ENCODE data around the gene QSOX1.

The QSOX1 gene

GRCh38 chr1:180231936-180232335 lies 77.3 kb downstream of the QSOX1 start:
- Histone ChIP-seq H3K4me1 (ENCODE audit: insufficient read depth, insufficient read length) (peaks cover 36% of the 10 kb centered on the region), H3K27me3 (ENCODE audit: insufficient read depth, insufficient read length) (peaks cover 94% of the 10 kb centered on the region)

GRCh38 chr1:180232521-180233043 lies 77.9 kb downstream of the QSOX1 start:
- H3K27me3 ChIP-seq (ENCODE audit: insufficient read depth, insufficient read length) = peaks cover 94% of the 10 kb centered on the region
- H3K4me3 ChIP-seq (ENCODE audit: insufficient read length, low read depth) = peak overlapping the region; percentile 39
- peaks cover 36% of the 10 kb centered on the region for H3K4me1 ChIP-seq (ENCODE audit: insufficient read depth, insufficient read length)
- no peak overlapping the region for H3K9ac ChIP-seq (ENCODE audit: insufficient read length, low read depth)
- no peak for DNase-seq (ENCODE audit: low read depth, low spot score)
- H3K9me3 ChIP-seq (ENCODE audit: insufficient read depth, low read length) = no peaks in the 10 kb centered on the region
- TF ChIP-seq ZNF274 (IDR thresholded peaks at IDR 0.05; ENCODE audit: low read depth, low read length) = no peak
- TF ChIP-seq YY1 (IDR thresholded peaks at IDR 0.05; ENCODE audit: insufficient read depth, insufficient read length) = no peak
- TF ChIP-seq SUZ12 (IDR thresholded peaks at IDR 0.05; ENCODE audit: extremely low read depth, insufficient read depth, insufficient read length) = peak; percentile 31
- H3K36me3 ChIP-seq (ENCODE audit: insufficient read depth, insufficient read length, low read length) = no peaks in the 10 kb centered on the region

More at GRCh38 chr1:180231936-180232335, 77.3 kb downstream of the QSOX1 start:
- no peaks in the 10 kb centered on the region for H3K9me3 ChIP-seq (ENCODE audit: insufficient read depth, low read length)
- peak; percentile 47 for TF ChIP-seq SUZ12 (IDR thresholded peaks at IDR 0.05; ENCODE audit: extremely low read depth, insufficient read depth, insufficient read length)
- no peak for TF ChIP-seq YY1 (IDR thresholded peaks at IDR 0.05; ENCODE audit: insufficient read depth, insufficient read length)
- no peaks in the 10 kb centered on the region for H3K36me3 ChIP-seq (ENCODE audit: insufficient read depth, insufficient read length, low read length)
- H3K9ac ChIP-seq (ENCODE audit: insufficient read length, low read depth) = peak overlapping the region; percentile 34
- H3K4me3 ChIP-seq (ENCODE audit: insufficient read length, low read depth) = peak overlapping the region; percentile 39
- DNase-seq (ENCODE audit: low read depth, low spot score) = no peak

- peaks cover 36% of the 10 kb centered on the region for H3K4me1 ChIP-seq (ENCODE audit: insufficient read depth, insufficient read length)
- H3K27me3 ChIP-seq (ENCODE audit: insufficient read depth, insufficient read length) = peaks cover 94% of the 10 kb centered on the region
Observed at GRCh38 chr1:180233191-180234011, 78.7 kb downstream of the QSOX1 start.

GRCh38 chr1:180234369-180235076 lies 79.9 kb downstream of the QSOX1 start:
- Histone ChIP-seq H3K9me3 (ENCODE audit: insufficient read depth, low read length) (no peaks in the 10 kb centered on the region), H3K27me3 (ENCODE audit: insufficient read depth, insufficient read length) (peaks cover 94% of the 10 kb centered on the region), H3K4me1 (ENCODE audit: insufficient read depth, insufficient read length) (peaks cover 29% of the 10 kb centered on the region), H3K36me3 (ENCODE audit: insufficient read depth, insufficient read length, low read length) (no peaks in the 10 kb centered on the region), H3K4me3 (ENCODE audit: insufficient read length, low read depth) (peak overlapping the region; percentile 37), H3K9ac (ENCODE audit: insufficient read length, low read depth) (peak overlapping the region; percentile 39)
- no peak for DNase-seq (ENCODE audit: low read depth, low spot score)
- TF ChIP-seq YY1 (IDR thresholded peaks at IDR 0.05; ENCODE audit: insufficient read depth, insufficient read length) = no peak
- peak; percentile 77 for TF ChIP-seq SUZ12 (IDR thresholded peaks at IDR 0.05; ENCODE audit: extremely low read depth, insufficient read depth, insufficient read length)

More at GRCh38 chr1:180233191-180234011, 78.7 kb downstream of the QSOX1 start:
- Histone ChIP-seq H3K9me3 (ENCODE audit: insufficient read depth, low read length) (no peaks in the 10 kb centered on the region), H3K4me3 (ENCODE audit: insufficient read length, low read depth) (peak overlapping the region; percentile 8), H3K9ac (ENCODE audit: insufficient read length, low read depth) (peak overlapping the region; percentile 8), H3K36me3 (ENCODE audit: insufficient read depth, insufficient read length, low read length) (no peaks in the 10 kb centered on the region)
- no peak for DNase-seq (ENCODE audit: low read depth, low spot score)
- TF ChIP-seq SUZ12 (IDR thresholded peaks at IDR 0.05; ENCODE audit: extremely low read depth, insufficient read depth, insufficient read length) (peak; percentile 79), YY1 (IDR thresholded peaks at IDR 0.05; ENCODE audit: insufficient read depth, insufficient read length) (no peak), ZNF274 (IDR thresholded peaks at IDR 0.05; ENCODE audit: low read depth, low read length) (no peak)

GRCh38 chr1:180235077-180235501 lies 80.4 kb downstream of the QSOX1 start:
- peak overlapping the region; percentile 39 for H3K9ac ChIP-seq (ENCODE audit: insufficient read length, low read depth)
- H3K36me3 ChIP-seq (ENCODE audit: insufficient read depth, insufficient read length, low read length) = no peaks in the 10 kb centered on the region
- TF ChIP-seq SUZ12 (IDR thresholded peaks at IDR 0.05; ENCODE audit: extremely low read depth, insufficient read depth, insufficient read length) (peak; percentile 100), YY1 (IDR thresholded peaks at IDR 0.05; ENCODE audit: insufficient read depth, insufficient read length) (no peak)
- DNase-seq (ENCODE audit: low read depth, low spot score) = no peak
- no peaks in the 10 kb centered on the region for H3K9me3 ChIP-seq (ENCODE audit: insufficient read depth, low read length)
- peak overlapping the region; percentile 37 for H3K4me3 ChIP-seq (ENCODE audit: insufficient read length, low read depth)
- peaks cover 29% of the 10 kb centered on the region for H3K4me1 ChIP-seq (ENCODE audit: insufficient read depth, insufficient read length)
- peaks cover 98% of the 10 kb centered on the region for H3K27me3 ChIP-seq (ENCODE audit: insufficient read depth, insufficient read length)

- no peak overlapping the region for H3K9ac ChIP-seq (ENCODE audit: insufficient read length, low read depth)
- peaks cover 100% of the 10 kb centered on the region for H3K27me3 ChIP-seq (ENCODE audit: insufficient read depth, insufficient read length)
- H3K4me3 ChIP-seq (ENCODE audit: insufficient read length, low read depth) = peak overlapping the region; percentile 37
- H3K4me1 ChIP-seq (ENCODE audit: insufficient read depth, insufficient read length) = peaks cover 29% of the 10 kb centered on the region
- H3K36me3 ChIP-seq (ENCODE audit: insufficient read depth, insufficient read length, low read length) = no peaks in the 10 kb centered on the region
- no peaks in the 10 kb centered on the region for H3K9me3 ChIP-seq (ENCODE audit: insufficient read depth, low read length)
- peak; percentile 98 for TF ChIP-seq SUZ12 (IDR thresholded peaks at IDR 0.05; ENCODE audit: extremely low read depth, insufficient read depth, insufficient read length)
- no peak for TF ChIP-seq ZNF274 (IDR thresholded peaks at IDR 0.05; ENCODE audit: low read depth, low read length)
- DNase-seq (ENCODE audit: low read depth, low spot score) = no peak
Observed at GRCh38 chr1:180235502-180236239, 81.0 kb downstream of the QSOX1 start.
